H1 (cell line): Measurements from ENCODE around the gene OR10AD1. TPM values are rescaled to one million over a fixed set of nuclear protein-coding genes. Genes with fewer than 3 reads are reported as not detected.

Source experiments
- CTCF ChIA-PET: fragments of 300-600 bp; sonication (Branson Sonifier 250); formaldehyde crosslinking; loops from one replicate; lab custom pipeline; 2021; ENCODE audit not compliant: partially characterized antibody; lab: Charles Lee
- POLR2A ChIA-PET: fragments of 300-600 bp; sonication (Branson Sonifier 250); formaldehyde crosslinking; loops from one replicate; lab custom pipeline; 2021; ENCODE audit warnings: inconsistent platforms; ENCODE audit not compliant: partially characterized antibody; lab: Charles Lee
- DNase-seq, 2 experiments: peaks; one replicate each; pipeline versions ENCODE4 v3.0.0 to v3.0.0-alpha.2; 2010 to 2022; ENCODE audit warnings: low spot score in 2 of 2, low read depth in 1 of 2, mixed read lengths in 1 of 2
- FAIRE-seq: peaks from 2 replicates; lab custom pipeline; 2011; peaks lifted over from hg19 to GRCh38; lab: Jason Lieb, UNC
- H2AFZ ChIP-seq: 2 replicates; pipeline ENCODE4 v1.8.1; 2012; ENCODE audit warnings: low read length, inconsistent platforms
- H2AK5ac ChIP-seq: 2 replicates; pipeline ENCODE4 v1.6.1; 2013; ENCODE audit warnings: low read depth, low read length
- H2BK120ac ChIP-seq: replicated peaks from 2 replicates; pipeline ENCODE3; 2013; ENCODE audit warnings: low read depth, low read length, inconsistent platforms
- H2BK12ac ChIP-seq: 2 replicates; pipeline ENCODE4 v1.6.1; 2013; ENCODE audit warnings: low read depth, low read length
- H2BK15ac ChIP-seq: 2 replicates; pipeline ENCODE4 v1.6.1; 2013; ENCODE audit warnings: low read length
- H2BK20ac ChIP-seq: 2 replicates; pipeline ENCODE4 v1.6.1; 2013; ENCODE audit warnings: low read length
- H2BK5ac ChIP-seq: 2 replicates; pipeline ENCODE4 v1.6.1; 2013; ENCODE audit warnings: low read depth, low read length
- H3K14ac ChIP-seq: 2 replicates; pipeline ENCODE4 v1.6.1; 2013; ENCODE audit warnings: inconsistent platforms; ENCODE audit not compliant: insufficient read length
- H3K18ac ChIP-seq: 2 replicates; pipeline ENCODE4 v1.6.1; 2013; ENCODE audit warnings: low read length; ENCODE audit errors: extremely low read depth
- H3K23ac ChIP-seq: 2 replicates; pipeline ENCODE4 v1.6.1; 2013; ENCODE audit warnings: inconsistent platforms; ENCODE audit not compliant: insufficient read length
- H3K23me2 ChIP-seq: 2 replicates; pipeline ENCODE4 v1.6.1; 2013; ENCODE audit warnings: low read depth, low read length
- H3K27ac ChIP-seq: 2 replicates; pipeline ENCODE4 v1.6.1; 2011; ENCODE audit warnings: low read depth, low read length, inconsistent platforms
- H3K27me3 ChIP-seq, 4 experiments: replicated peaks in 1 of 4; 1 replicate in 1 of 4; 2 replicates in 3 of 4; pipeline versions ENCODE4 v1.6.1 to v1.8.1; 2011 to 2013; ENCODE audit warnings: low read length in 3 of 4, mild to moderate bottlenecking in 3 of 4, inconsistent platforms in 2 of 4, mixed read lengths in 2 of 4, moderate library complexity in 1 of 4; ENCODE audit not compliant: control insufficient read depth in 3 of 4, insufficient read depth in 3 of 4; ENCODE audit errors: extremely low read depth in 1 of 4
- H3K36me3 ChIP-seq, 4 experiments: 2 replicates each; pipeline versions ENCODE4 v1.6.1 to v1.8.1; 2011 to 2013; ENCODE audit warnings: mild to moderate bottlenecking in 4 of 4, low read length in 3 of 4, moderate library complexity in 2 of 4, control low read depth in 1 of 4, inconsistent platforms in 1 of 4; ENCODE audit not compliant: insufficient read depth in 4 of 4, control insufficient read depth in 2 of 4
- H3K4ac ChIP-seq: replicated peaks from 2 replicates; pipeline ENCODE3; 2013; ENCODE audit warnings: low read length, low read depth, mixed read lengths, inconsistent platforms; ENCODE audit not compliant: insufficient read length
- H3K4me1 ChIP-seq, 4 experiments: replicated peaks in 1 of 4; 1 replicate in 1 of 4; 2 replicates in 3 of 4; pipeline versions ENCODE4 v1.6.1 to v1.8.1; 2011 to 2013; ENCODE audit warnings: low read length in 3 of 4, inconsistent platforms in 2 of 4, mixed read lengths in 1 of 4; ENCODE audit not compliant: insufficient read depth in 4 of 4, control insufficient read depth in 3 of 4
- H3K4me2 ChIP-seq, 2 experiments: 2 replicates each; pipeline versions ENCODE4 v1.6.1 to v1.8.1; 2011 to 2013; ENCODE audit warnings: low read depth in 2 of 2, low read length in 2 of 2, control low read depth in 1 of 2, inconsistent platforms in 1 of 2, mild to moderate bottlenecking in 1 of 2; ENCODE audit not compliant: insufficient read depth in 1 of 2
- H3K4me3 ChIP-seq, 4 experiments: fragments of 200-600, 300-600 bp in 1 of 4; sonication (generic), shearing (Covaris generic), sonication (Bioruptor Twin) in 1 of 4; 2 replicates each; pipeline versions ENCODE4 v1.5.1 to v1.8.1; 2011 to 2016; ENCODE audit warnings: low read length in 4 of 4, low read depth in 3 of 4, control low read depth in 2 of 4, inconsistent platforms in 2 of 4, mild to moderate bottlenecking in 2 of 4, mixed read lengths in 1 of 4, moderate library complexity in 1 of 4; ENCODE audit not compliant: insufficient read depth in 2 of 4; ENCODE audit errors: extremely low read depth in 1 of 4
- H3K56ac ChIP-seq: replicated peaks from 2 replicates; pipeline ENCODE3; 2013; ENCODE audit warnings: low read depth, mild to moderate bottlenecking, mixed read lengths, low read length, inconsistent platforms; ENCODE audit not compliant: insufficient read length
- H3K79me1 ChIP-seq: 2 replicates; pipeline ENCODE4 v1.6.1; 2013; ENCODE audit warnings: low read depth, low read length, control low read depth
- H3K79me2 ChIP-seq, 2 experiments: 2 replicates each; pipeline versions ENCODE4 v1.6.1 to v1.8.1; 2012 to 2013; ENCODE audit warnings: low read length in 2 of 2, mild to moderate bottlenecking in 2 of 2, inconsistent platforms in 1 of 2; ENCODE audit not compliant: insufficient read depth in 2 of 2, control insufficient read depth in 1 of 2
- H3K9ac ChIP-seq, 4 experiments: replicated peaks in 1 of 4; 1 replicate in 1 of 4; 2 replicates in 3 of 4; pipeline versions ENCODE4 v1.6.1 to v1.8.1; 2011 to 2013; ENCODE audit warnings: low read depth in 3 of 4, low read length in 3 of 4, control low read depth in 2 of 4, mild to moderate bottlenecking in 2 of 4, moderate library complexity in 2 of 4, inconsistent platforms in 1 of 4; ENCODE audit errors: extremely low read depth in 1 of 4
- H3K9me3 ChIP-seq, 2 experiments: 2 replicates each; pipeline versions ENCODE4 v1.6.1 to v1.8.1; 2012 to 2013; ENCODE audit warnings: mild to moderate bottlenecking in 2 of 2, moderate library complexity in 2 of 2, control low read depth in 1 of 2, inconsistent platforms in 1 of 2, low read depth in 1 of 2, low read length in 1 of 2, mixed read lengths in 1 of 2; ENCODE audit not compliant: insufficient read depth in 2 of 2
- H4K20me1 ChIP-seq, 2 experiments: replicated peaks in 1 of 2; 2 replicates each; pipeline versions ENCODE3 to v1.8.1; 2011 to 2013; ENCODE audit warnings: inconsistent platforms in 2 of 2, low read length in 2 of 2, mild to moderate bottlenecking in 1 of 2; ENCODE audit not compliant: insufficient read depth in 2 of 2, control insufficient read depth in 1 of 2
- H4K5ac ChIP-seq: 2 replicates; pipeline ENCODE4 v1.6.1; 2013; ENCODE audit warnings: low read length, low read depth, mixed read lengths, inconsistent platforms; ENCODE audit not compliant: insufficient read length
- H4K8ac ChIP-seq: 2 replicates; pipeline ENCODE4 v1.8.0; 2013; ENCODE audit warnings: mild to moderate bottlenecking, moderate library complexity, low read length, inconsistent platforms; ENCODE audit not compliant: insufficient read depth; ENCODE audit errors: extremely low read depth
- H4K91ac ChIP-seq: replicated peaks from 2 replicates; pipeline ENCODE3; 2013; ENCODE audit warnings: low read length, mixed read lengths, inconsistent platforms; ENCODE audit not compliant: insufficient read length
- CHD1 ChIP-seq: IDR thresholded peaks from 2 replicates; pipeline ENCODE4 v1.6.1; 2012; ENCODE audit warnings: low read depth, low read length, improper control_type of control experiment
- TCF12 ChIP-seq: IDR thresholded peaks from 2 replicates; pipeline ENCODE4 v1.6.1; 2011; ENCODE audit warnings: low read depth, mild to moderate bottlenecking, low read length
- WGBS, 2 experiments: shearing (Covaris generic) in 1 of 2; methylation state at CpG; one replicate each; pipeline versions ENCODE4 v1.1.6 to v1.1.7; 2013 to 2015; ENCODE audit warnings: low lambda C conversion rate in 2 of 2, mixed read lengths in 2 of 2, inconsistent platforms in 1 of 2, low coverage in 1 of 2, missing lambda C conversion rate in 1 of 2; ENCODE audit not compliant: insufficient replicate concordance in 2 of 2, insufficient coverage in 1 of 2, insufficient read length in 1 of 2; ENCODE audit errors: extremely low coverage in 1 of 2, missing lambda C conversion rate in 1 of 2; 5-methylcytosine and 5-hydroxymethylcytosine counted together
- long read RNA-seq, 2 experiments: library from RNA in 1 of 2; library from capped mRNA in 1 of 2; stranded (forward); transcript quantifications; one replicate each; pipeline ENCODE4 v2.0.0, GENCODE V29; 2021; ENCODE audit warnings: inconsistent platforms in 1 of 2
- polyA minus RNA-seq, 3 experiments: library from RNA; depleted of rRNA, polyadenylated mRNA; stranded (reverse); fragments of >200 nt; gene quantifications; 1 replicate in 2 of 3; 2 replicates in 1 of 3; pipeline ENCODE4 v1.2.3, GENCODE V29; 2011
- polyA plus RNA-seq, 7 experiments: library from polyadenylated mRNA; depleted of rRNA in 3 of 7; stranded (reverse) in 5 of 7; unstranded in 2 of 7; fragments of >200 nt in 5 of 7; fragments of 200-250 nt in 2 of 7; gene quantifications; 1 replicate in 5 of 7; 2 replicates in 1 of 7; 4 replicates in 1 of 7; pipeline versions ENCODE4 v1.2.1 to v1.2.3, GENCODE V29; 2011 to 2013; ENCODE audit warnings: missing spikeins in 2 of 7, mixed read lengths in 2 of 7
- total RNA-seq: library from RNA; stranded (reverse); fragmentation: NEBNext Ultra II Directional; extraction: Animal tissue kit (Norgen Biotek cat#: 25700); gene quantifications from 2 replicates; pipeline ENCODE4 v1.2.1, GENCODE V29; 2021

The OR10AD1 gene, protein sequence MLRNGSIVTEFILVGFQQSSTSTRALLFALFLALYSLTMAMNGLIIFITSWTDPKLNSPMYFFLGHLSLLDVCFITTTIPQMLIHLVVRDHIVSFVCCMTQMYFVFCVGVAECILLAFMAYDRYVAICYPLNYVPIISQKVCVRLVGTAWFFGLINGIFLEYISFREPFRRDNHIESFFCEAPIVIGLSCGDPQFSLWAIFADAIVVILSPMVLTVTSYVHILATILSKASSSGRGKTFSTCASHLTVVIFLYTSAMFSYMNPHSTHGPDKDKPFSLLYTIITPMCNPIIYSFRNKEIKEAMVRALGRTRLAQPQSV
- total RNA-seq (not detected in 2 replicates), polyA plus RNA-seq (2011; rRNA removed) (not detected in 2 replicates), polyA minus RNA-seq (2011; rRNA and poly(A)+ RNA removed) (not detected in 2 replicates)
- polyA plus RNA-seq (2011; cell fraction: cytosol; rRNA removed), result not detected
- polyA plus RNA-seq (2011; cell fraction: nucleus; rRNA removed), result not detected
- 0.13 TPM in 1 of 4 replicates, not detected in the others for polyA plus RNA-seq (2012, experiment 1 of 2)
- polyA plus RNA-seq (2012, experiment 2 of 2), result not detected
- polyA plus RNA-seq (2013, experiment 1 of 2), result not detected
- polyA plus RNA-seq (2013, experiment 2 of 2), result not detected
- polyA minus RNA-seq (2011; cell fraction: cytosol; rRNA and poly(A)+ RNA removed), result not detected
- not detected for polyA minus RNA-seq (2011; cell fraction: nucleus; rRNA and poly(A)+ RNA removed)
- long read RNA-seq, experiment 1, result 0 reads
- long read RNA-seq, experiment 2, result 0 reads

DNA sequence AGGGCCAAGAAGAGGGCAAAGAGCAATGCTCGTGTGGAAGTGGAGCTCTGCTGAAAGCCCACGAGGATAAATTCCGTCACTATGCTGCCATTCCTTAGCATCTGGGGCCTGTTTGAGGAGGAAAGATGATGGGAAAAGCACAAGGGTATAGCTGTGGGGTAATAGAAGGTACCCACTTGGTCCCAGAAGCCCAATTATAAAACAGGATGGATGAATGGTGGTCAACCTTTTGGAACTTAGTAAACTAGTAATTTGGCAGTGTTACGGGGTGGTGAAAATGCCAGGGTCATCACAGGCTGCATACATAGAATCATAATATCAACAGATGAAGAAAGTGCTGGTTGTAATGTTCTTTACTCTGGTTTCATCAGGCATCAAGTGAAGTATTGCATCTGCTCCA, at the start of gene OR10AD1:
OR10AD1 (minus strand) TSS at position 101 of the 400 bp plus-strand sequence; CDS start at position 101, 0 bp downstream.
- TF ChIP-seq CHD1 (no peak), TCF12 (no peak)
- no peak within 1 kb of the TSS for H2AK5ac ChIP-seq
- 75% methylated on average over 4 of the region's 4 CpGs; no CpG with 5 or more reads in 1 of the 2 experiments for WGBS, 2 experiments
- no peak within 1 kb of the TSS for H3K27ac ChIP-seq
- peaks cover 5 to 23% (median 23%) of the 10 kb centered on the region in 4 experiments for H3K27me3 ChIP-seq
- H3K23ac ChIP-seq, result no peak within 1 kb of the TSS
- H3K14ac ChIP-seq, result no peak within 1 kb of the TSS
- H2BK5ac ChIP-seq, result no peak within 1 kb of the TSS
- no peak within 1 kb of the TSS for H2BK12ac ChIP-seq
- H3K4ac ChIP-seq, result no peak within 1 kb of the TSS
- H3K79me2 ChIP-seq, result no peaks in the 10 kb centered on the region
- H4K5ac ChIP-seq, result no peak within 1 kb of the TSS
- H2BK20ac ChIP-seq, result no peak within 1 kb of the TSS
- H3K36me3 ChIP-seq, result no peaks in the 10 kb centered on the region; a peak in 1 of 8 replicates
- no peak within 1 kb of the TSS for H2BK15ac ChIP-seq
- H3K4me2 ChIP-seq, result no peak within 1 kb of the TSS
- H3K56ac ChIP-seq, result no peak within 1 kb of the TSS
- H3K18ac ChIP-seq, result no peak within 1 kb of the TSS
- no peak within 1 kb of the TSS for H3K9ac ChIP-seq
- no peak within 1 kb of the TSS for H4K8ac ChIP-seq
- H3K23me2 ChIP-seq, result peaks cover 5% of the 10 kb centered on the region
- H4K91ac ChIP-seq, result no peak within 1 kb of the TSS
- H3K9me3 ChIP-seq, result peaks cover 13% of the 10 kb centered on the region in 2 experiments; a peak in 3 of 4 replicates
- no peak within 1 kb of the TSS for H3K4me3 ChIP-seq
- CTCF ChIA-PET, result no interaction called here
- no peaks in the 10 kb centered on the region; a peak in 1 of 7 replicates for H3K4me1 ChIP-seq
- POLR2A ChIA-PET, result interaction anchor here (0.8 kb wide), 1 partner anchor 13 kb away, joined by 3 read pairs; no protein-coding TSS in a partner anchor
- FAIRE-seq (no peak), DNase-seq (no peak)
- H2AFZ ChIP-seq, result no peak within 1 kb of the TSS
- H4K20me1 ChIP-seq, result no peaks in the 10 kb centered on the region
- H3K79me1 ChIP-seq, result no peaks in the 10 kb centered on the region
- no peak within 1 kb of the TSS for H2BK120ac ChIP-seq
